Ishikawa (cell line): ENCODE data around the gene CD300LB.

Experiments used
- CEBPB ChIP-seq: IDR thresholded peaks from 2 replicates; pipeline ENCODE4 v1.6.1; 2012
- CREB1 ChIP-seq: IDR thresholded peaks from 2 replicates; pipeline ENCODE4 v1.6.1; 2012; ENCODE audit warnings: low read depth
- FOXM1 ChIP-seq: IDR thresholded peaks from 2 replicates; pipeline ENCODE4 v1.6.1; 2012; ENCODE audit warnings: low read depth, borderline replicate concordance
- MAX ChIP-seq: IDR thresholded peaks from 2 replicates; pipeline ENCODE4 v1.6.1; 2012
- RAD21 ChIP-seq: IDR thresholded peaks from 2 replicates; pipeline ENCODE4 v1.6.1; 2012; ENCODE audit warnings: low read depth
- REST ChIP-seq: IDR thresholded peaks from 2 replicates; pipeline ENCODE4 v1.6.1; 2012; ENCODE audit warnings: low read depth, mild to moderate bottlenecking
- TAF1 ChIP-seq: IDR thresholded peaks from 2 replicates; pipeline ENCODE4 v1.6.1; 2012; ENCODE audit warnings: low read depth, mild to moderate bottlenecking
- TEAD4 ChIP-seq: IDR thresholded peaks from 2 replicates; pipeline ENCODE4 v1.6.1; 2012

GRCh38 chr17:74513987-74514631 lies 17.2 kb downstream of the CD300LB start:
- TF ChIP-seq REST (no peak), TEAD4 (no peak), TAF1 (no peak), MAX (no peak), CEBPB (no peak), CREB1 (no peak; the same call in 1 of the 2 replicates), FOXM1 (no peak), RAD21 (no peak)
